Measurements from ENCODE around the gene ZNF428. TPM values are rescaled to one million over a fixed set of nuclear protein-coding genes. Genes with fewer than 3 reads are reported as not detected.
A peak's percentile ranks its signal among the peaks of the same experiment; 100 is the strongest.

The ZNF428 gene
- total RNA-seq, 1 donor from 2014 or later, result 53.4 TPM

GRCh38 chr19:43634506-43634871, 15.1 kb upstream of the ZNF428 start:
- Mint-ChIP-seq H3K27ac (ENCODE audit: unreplicated experiment) (peak overlapping the region; percentile 95), H3K9me3 (ENCODE audit: unreplicated experiment) (peaks cover 3% of the 10 kb centered on the region), H3K4me3 (ENCODE audit: unreplicated experiment) (no peak overlapping the region), H3K27me3 (ENCODE audit: low read depth, unreplicated experiment) (no peaks in the 10 kb centered on the region), H3K4me1 (ENCODE audit: low read depth, unreplicated experiment) (peaks cover 7% of the 10 kb centered on the region), H3K36me3 (ENCODE audit: low read depth, unreplicated experiment) (peaks cover 3% of the 10 kb centered on the region)
- Histone ChIP-seq H4K20me1 (ENCODE audit: insufficient read depth, low read length) (peaks cover 8% of the 10 kb centered on the region), H3K27ac (ENCODE audit: low read depth, low read length) (no peak overlapping the region), H3K79me2 (ENCODE audit: insufficient read depth, low read length) (no peaks in the 10 kb centered on the region), H3K4me2 (ENCODE audit: low read length) (peak overlapping the region; percentile 76), H3K9me3 (ENCODE audit: insufficient read depth, low read depth, low read length) (no peaks in the 10 kb centered on the region), H3K9ac (ENCODE audit: low read length) (peak overlapping the region; percentile 17), H3K27me3 (ENCODE audit: insufficient read depth, low read length) (peaks cover 12% of the 10 kb centered on the region), H2AFZ (ENCODE audit: low read depth, low read length) (peak overlapping the region; percentile 61), H3K4me1 (ENCODE audit: insufficient read depth, low read length) (peaks cover 20% of the 10 kb centered on the region), H3K36me3 (ENCODE audit: insufficient read depth, low read length) (no peaks in the 10 kb centered on the region), H3K4me3 (ENCODE audit: insufficient read depth, low read depth, low read length) (no peak overlapping the region)
- no peak for TF ChIP-seq CTCF (IDR thresholded peaks at IDR 0.05; ENCODE audit: insufficient read depth, low read depth, low read length)
- no peak for TF ChIP-seq EZH2 (IDR thresholded peaks at IDR 0.05; ENCODE audit: insufficient read depth, low read length)
- no peak for FAIRE-seq
- DNase-seq (ENCODE audit: low read depth), result no peak

GRCh38 chr19:43634068-43634467, 14.6 kb upstream of the ZNF428 start:
- H3K27ac Mint-ChIP-seq (ENCODE audit: unreplicated experiment), result no peak overlapping the region
- FAIRE-seq (no peak), DNase-seq (ENCODE audit: low read depth) (no peak)
- Histone ChIP-seq H3K27ac (ENCODE audit: low read depth, low read length) (no peak overlapping the region), H4K20me1 (ENCODE audit: insufficient read depth, low read length) (peaks cover 8% of the 10 kb centered on the region), H2AFZ (ENCODE audit: low read depth, low read length) (no peak overlapping the region), H3K9me3 (ENCODE audit: insufficient read depth, low read depth, low read length) (no peaks in the 10 kb centered on the region), H3K36me3 (ENCODE audit: insufficient read depth, low read length) (no peaks in the 10 kb centered on the region), H3K9ac (ENCODE audit: low read length) (no peak overlapping the region), H3K4me1 (ENCODE audit: insufficient read depth, low read length) (peaks cover 20% of the 10 kb centered on the region), H3K4me2 (ENCODE audit: low read length) (no peak overlapping the region), H3K27me3 (ENCODE audit: insufficient read depth, low read length) (peaks cover 11% of the 10 kb centered on the region), H3K4me3 (ENCODE audit: insufficient read depth, low read depth, low read length) (no peak overlapping the region), H3K79me2 (ENCODE audit: insufficient read depth, low read length) (no peaks in the 10 kb centered on the region)
- H3K9me3 Mint-ChIP-seq (ENCODE audit: unreplicated experiment), result peaks cover 3% of the 10 kb centered on the region
- H3K4me3 Mint-ChIP-seq (ENCODE audit: unreplicated experiment), result no peak overlapping the region
- H3K27me3 Mint-ChIP-seq (ENCODE audit: low read depth, unreplicated experiment), result no peaks in the 10 kb centered on the region
- no peak for TF ChIP-seq EZH2 (IDR thresholded peaks at IDR 0.05; ENCODE audit: insufficient read depth, low read length)
- no peak for TF ChIP-seq CTCF (IDR thresholded peaks at IDR 0.05; ENCODE audit: insufficient read depth, low read depth, low read length)
- peaks cover 3% of the 10 kb centered on the region for H3K36me3 Mint-ChIP-seq (ENCODE audit: low read depth, unreplicated experiment)
- H3K4me1 Mint-ChIP-seq (ENCODE audit: low read depth, unreplicated experiment), result peaks cover 7% of the 10 kb centered on the region

- H3K4me3 ChIP-seq (ENCODE audit: insufficient read depth, low read depth, low read length), result no peak overlapping the region
- no peak overlapping the region for H3K9ac ChIP-seq (ENCODE audit: low read length)
- H3K27ac Mint-ChIP-seq (ENCODE audit: unreplicated experiment), result no peak overlapping the region
- DNase-seq (ENCODE audit: low read depth), result no peak
- H3K4me3 Mint-ChIP-seq (ENCODE audit: unreplicated experiment), result no peak overlapping the region
- H3K36me3 ChIP-seq (ENCODE audit: insufficient read depth, low read length), result no peaks in the 10 kb centered on the region
- no peak overlapping the region for H3K4me2 ChIP-seq (ENCODE audit: low read length)
- TF ChIP-seq CTCF (IDR thresholded peaks at IDR 0.05; ENCODE audit: insufficient read depth, low read depth, low read length) (no peak), EZH2 (IDR thresholded peaks at IDR 0.05; ENCODE audit: insufficient read depth, low read length) (no peak)
- no peaks in the 10 kb centered on the region for H3K9me3 ChIP-seq (ENCODE audit: insufficient read depth, low read depth, low read length)
- no peaks in the 10 kb centered on the region for H3K27me3 Mint-ChIP-seq (ENCODE audit: low read depth, unreplicated experiment)
- no peaks in the 10 kb centered on the region for H3K79me2 ChIP-seq (ENCODE audit: insufficient read depth, low read length)
- H3K27ac ChIP-seq (ENCODE audit: low read depth, low read length), result no peak overlapping the region
- no peak for FAIRE-seq
- H3K9me3 Mint-ChIP-seq (ENCODE audit: unreplicated experiment), result no peaks in the 10 kb centered on the region
- peaks cover 5% of the 10 kb centered on the region for H3K27me3 ChIP-seq (ENCODE audit: insufficient read depth, low read length)
- H4K20me1 ChIP-seq (ENCODE audit: insufficient read depth, low read length), result peaks cover 2% of the 10 kb centered on the region
- peaks cover 20% of the 10 kb centered on the region for H3K4me1 ChIP-seq (ENCODE audit: insufficient read depth, low read length)
- peaks cover 7% of the 10 kb centered on the region for H3K4me1 Mint-ChIP-seq (ENCODE audit: low read depth, unreplicated experiment)
- peaks cover 3% of the 10 kb centered on the region for H3K36me3 Mint-ChIP-seq (ENCODE audit: low read depth, unreplicated experiment)
- H2AFZ ChIP-seq (ENCODE audit: low read depth, low read length), result no peak overlapping the region
Observed at GRCh38 chr19:43633520-43633919, 14.1 kb upstream of the ZNF428 start.

Data from astrocyte (in vitro differentiated cells and primary cell).